GM19452 (cell line): ENCODE data around the gene HIPK2.

Experiments used
- ATAC-seq: cut with Tn5 transposase; IDR thresholded peaks from one replicate; pipeline ENCODE4 v1.9.1; 2021; ENCODE audit not compliant: unreplicated experiment

The HIPK2 gene

DNA sequence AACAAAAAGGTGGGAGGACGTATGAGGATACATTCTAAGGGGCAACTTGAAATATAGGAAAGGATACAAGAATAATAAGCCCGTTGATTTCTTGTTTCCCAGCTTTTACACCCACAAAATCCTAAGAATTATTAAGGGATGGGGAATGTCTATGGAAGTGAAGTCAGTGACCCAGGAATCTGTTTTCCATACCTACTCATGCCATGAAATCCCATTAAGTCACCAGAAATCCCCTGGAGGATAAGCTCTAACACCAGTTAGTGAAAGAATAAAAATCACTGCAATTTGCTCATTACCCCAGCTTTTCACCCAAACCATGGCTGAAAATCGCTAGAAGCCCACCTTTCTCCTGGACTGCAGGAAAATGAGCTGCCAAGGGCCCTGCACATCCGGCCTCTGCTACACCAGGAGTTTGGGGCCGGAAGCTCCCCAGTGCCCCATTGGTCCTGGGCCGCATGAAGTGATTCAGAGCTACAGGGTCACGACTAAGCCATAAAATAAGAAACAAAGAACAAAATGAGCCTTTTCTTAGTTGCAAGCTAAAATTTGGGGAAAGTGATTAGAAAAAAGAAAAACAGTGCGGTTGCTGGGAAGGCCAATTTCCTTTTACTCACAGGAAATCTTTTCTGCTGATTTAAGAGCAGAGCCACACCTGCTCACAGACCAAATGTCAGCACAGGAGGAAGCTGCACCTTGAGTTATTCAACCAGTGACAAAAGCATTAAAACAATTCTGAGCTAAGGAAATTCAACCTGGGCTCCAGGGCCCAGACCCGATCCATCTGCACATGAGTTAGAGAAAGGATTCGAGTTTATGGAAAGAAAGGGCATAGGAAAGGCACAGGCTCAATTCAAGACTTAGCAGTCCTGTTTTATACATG lies 40.3 kb downstream of the HIPK2 start:
- ATAC-seq = no peak

GRCh38 chr7:139735912-139736595 lies 41.7 kb downstream of the HIPK2 start:
- ATAC-seq = no peak

GRCh38 chr7:139735466-139735865 lies 42.3 kb downstream of the HIPK2 start:
- ATAC-seq = no peak

DNA sequence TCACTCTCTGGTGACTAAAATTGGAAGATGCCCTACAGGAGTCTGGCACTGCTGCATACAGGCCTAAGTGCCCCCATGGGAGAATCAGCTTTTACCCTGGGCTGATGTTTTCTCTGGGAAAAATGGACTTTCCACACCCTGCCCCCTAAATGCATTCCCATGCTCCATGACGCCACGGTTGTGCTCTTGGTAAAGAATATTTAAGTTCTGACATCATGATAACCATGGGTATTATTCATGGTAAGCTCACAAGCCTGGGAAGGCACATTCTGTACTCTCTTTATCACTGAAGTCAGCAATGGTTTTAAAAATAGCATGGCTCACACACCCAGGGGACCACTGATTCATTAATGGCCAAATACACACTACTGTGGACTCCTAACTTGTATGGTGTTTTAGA lies 43.4 kb downstream of the HIPK2 start:
- no peak for ATAC-seq

- no peak for ATAC-seq
These were observed 44.0 kb downstream of the HIPK2 start for GRCh38 chr7:139733751-139734150.

GRCh38 chr7:139732471-139733167 lies 45.2 kb downstream of the HIPK2 start:
- no peak for ATAC-seq

GRCh38 chr7:139731802-139732470 lies 45.9 kb downstream of the HIPK2 start:
- ATAC-seq = no peak

DNA sequence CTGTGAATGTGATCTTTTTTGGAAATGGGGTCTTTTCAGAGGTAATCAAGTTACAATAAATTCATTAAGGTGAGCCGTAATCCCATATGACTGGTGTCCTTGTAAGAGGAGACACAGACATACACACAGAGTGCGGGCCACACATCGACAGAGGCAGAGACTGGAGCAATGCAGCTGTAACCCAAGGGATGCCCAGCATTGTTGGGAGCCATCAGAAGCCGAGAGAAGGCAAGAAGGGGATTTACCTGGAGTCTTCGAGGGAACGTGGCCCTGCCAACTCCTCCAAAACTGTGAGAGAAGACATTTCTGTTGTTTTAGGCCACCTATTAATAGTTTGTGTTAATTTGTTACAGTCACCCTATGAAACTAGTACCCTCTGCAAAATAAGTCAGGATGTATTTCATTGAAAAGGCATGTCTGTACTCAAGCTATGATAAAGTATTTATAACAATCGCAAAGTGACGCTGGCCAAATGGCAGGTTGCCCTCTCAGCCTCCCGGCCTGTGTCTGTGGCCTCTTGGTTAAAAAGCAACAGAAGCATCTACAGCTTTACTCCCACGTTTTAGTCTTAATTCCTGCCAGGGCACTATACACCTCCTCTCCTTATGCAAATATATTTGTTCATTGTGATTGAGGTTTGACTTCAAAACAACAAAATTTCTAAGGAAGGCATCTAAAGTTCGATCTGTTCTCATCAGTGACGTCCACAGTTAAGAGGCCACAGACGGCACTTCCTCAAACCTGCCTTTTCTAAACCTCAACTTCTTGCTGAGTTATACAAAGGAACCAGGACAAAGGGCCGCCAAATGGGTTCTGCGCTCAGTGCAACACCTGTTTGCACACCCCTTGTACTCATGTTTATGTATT lies 46.8 kb downstream of the HIPK2 start:
- ATAC-seq = peak; percentile 72

DNA sequence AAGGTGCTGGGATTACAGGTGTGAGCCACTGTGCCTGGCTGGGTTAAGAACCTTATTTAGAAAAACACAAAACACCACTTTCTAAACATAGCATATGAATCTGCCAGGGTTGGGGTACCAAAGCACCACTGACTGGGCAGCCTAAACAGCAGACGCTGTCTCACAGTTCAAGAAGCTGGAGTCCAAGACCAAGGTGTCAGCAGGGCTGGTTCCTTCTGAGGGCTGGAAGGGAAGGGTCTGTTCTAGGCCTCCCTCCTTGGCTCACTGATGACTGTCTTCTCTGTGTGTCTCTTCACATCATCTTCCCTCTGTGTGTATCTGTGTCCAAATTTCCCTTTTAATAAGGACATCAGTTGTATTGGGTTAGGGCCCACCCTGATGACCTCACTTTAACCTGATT lies 49.6 kb downstream of the HIPK2 start:
- no peak for ATAC-seq

GRCh38 chr7:139727151-139727705 lies 50.6 kb downstream of the HIPK2 start:
- ATAC-seq = no peak

DNA sequence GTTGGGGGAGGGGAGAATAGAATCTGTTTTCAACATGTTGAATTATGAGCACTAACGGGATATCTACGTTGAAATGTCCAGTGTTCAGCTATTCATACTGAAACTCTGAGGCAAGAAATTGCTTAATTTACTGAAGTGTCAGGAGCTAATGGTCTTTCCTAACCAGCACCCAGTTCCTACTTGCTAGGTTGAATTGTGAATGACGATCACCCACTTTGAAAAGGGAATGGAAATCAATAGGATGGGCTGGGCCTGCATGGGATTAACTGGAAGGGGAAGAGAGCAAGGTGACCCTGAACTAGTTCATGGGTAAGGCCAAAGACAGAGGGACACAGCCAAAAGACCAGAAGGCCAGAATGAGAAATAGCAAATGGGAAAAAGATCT lies 51.3 kb downstream of the HIPK2 start:
- no peak for ATAC-seq

- ATAC-seq = no peak
These were observed 51.8 kb downstream of the HIPK2 start for GRCh38 chr7:139725858-139726484.

GRCh38 chr7:139725077-139725476 lies 52.7 kb downstream of the HIPK2 start:
- peak; percentile 73 for ATAC-seq

DNA sequence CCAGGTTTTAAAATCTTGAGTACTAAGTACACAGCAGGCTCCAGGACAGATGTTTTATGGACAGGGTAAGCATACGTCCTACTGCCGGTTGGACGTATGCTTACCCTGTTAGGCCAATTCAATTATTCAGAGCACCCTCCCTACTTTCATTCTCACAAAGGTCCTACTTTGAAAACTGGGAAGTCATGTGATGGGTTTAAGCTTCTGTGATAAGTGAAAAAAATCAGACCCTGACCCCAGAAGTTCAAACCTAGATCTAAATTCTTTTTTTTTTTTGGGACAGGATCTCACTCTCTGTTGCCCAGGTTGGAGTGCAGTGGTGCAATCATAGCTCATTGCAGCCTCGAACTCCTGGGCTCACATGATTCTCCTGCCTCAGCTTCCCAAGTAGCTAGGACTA lies 55.2 kb downstream of the HIPK2 start:
- ATAC-seq = no peak

DNA sequence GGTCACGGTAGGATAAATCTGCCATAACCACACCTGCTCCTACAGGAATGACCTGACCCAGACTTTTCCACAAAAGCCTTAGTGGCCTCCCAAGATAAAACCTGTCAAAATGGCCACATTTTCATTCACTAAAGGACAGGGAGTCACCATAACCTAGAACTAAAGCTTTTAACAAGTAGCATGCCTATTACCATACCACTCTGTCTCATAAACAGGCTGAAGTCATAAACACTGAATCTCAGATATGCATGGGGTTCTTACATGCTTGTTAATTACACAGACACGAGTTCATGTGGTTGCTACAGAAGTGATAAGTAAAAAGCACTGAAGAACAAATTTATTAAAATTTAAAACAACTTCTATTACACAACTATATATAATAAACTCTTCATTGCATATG lies 56.0 kb downstream of the HIPK2 start:
- ATAC-seq = no peak

DNA sequence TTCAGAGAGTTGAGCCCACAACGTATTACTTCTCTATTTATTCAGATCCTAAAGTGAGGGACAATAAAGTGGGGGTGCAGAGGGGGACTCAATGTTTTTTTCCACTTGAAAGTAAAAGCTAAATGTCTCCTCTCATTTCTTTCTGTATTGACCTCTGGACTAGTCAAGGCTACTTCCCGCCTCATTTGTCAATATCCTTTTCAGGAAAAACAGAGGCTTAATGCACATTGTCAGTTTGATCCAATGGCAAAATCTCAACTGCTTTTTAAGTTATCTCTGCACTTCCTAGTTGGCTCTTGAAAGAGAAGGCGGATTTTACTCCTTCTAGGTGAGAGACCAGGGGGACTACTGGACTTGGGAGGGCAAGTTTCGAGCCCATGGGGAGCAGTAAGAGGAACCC lies 56.4 kb downstream of the HIPK2 start:
- ATAC-seq = no peak

GRCh38 chr7:139720705-139721231 lies 57.0 kb downstream of the HIPK2 start:
- ATAC-seq = no peak

GRCh38 chr7:139720186-139720585 lies 57.6 kb downstream of the HIPK2 start:
- no peak for ATAC-seq

GRCh38 chr7:139718859-139719258 lies 58.9 kb downstream of the HIPK2 start:
- no peak for ATAC-seq
